ENCODE data around the gene KBTBD12. TPM values are rescaled to one million over a fixed set of nuclear protein-coding genes. Genes with fewer than 3 reads are reported as not detected.
"Not testable (repeated sequence)": the region's sequence is repeated elsewhere in the genome, so short reads cannot be mapped to it uniquely, and the experiment has no call there.

The KBTBD12 gene
- total RNA-seq, 1 experiment from 2014 or later = not detected

- Mint-ChIP-seq H3K4me3 (ENCODE audit: unreplicated experiment) (no peak overlapping the region), H3K27me3 (ENCODE audit: insufficient read depth, unreplicated experiment) (no peaks in the 10 kb centered on the region), H3K4me1 (ENCODE audit: insufficient read depth, unreplicated experiment) (peaks cover 5% of the 10 kb centered on the region), H3K27ac (ENCODE audit: low read depth, unreplicated experiment) (no peak overlapping the region), H3K36me3 (ENCODE audit: insufficient read depth, unreplicated experiment) (no peaks in the 10 kb centered on the region), H3K9me3 (ENCODE audit: unreplicated experiment) (no peaks in the 10 kb centered on the region)
- CTCF ChIA-PET = interaction anchor here (0.5 to 0.7 kb wide), 2 partner anchors 27 to 114 kb away, joined by 3 to 4 read pairs; no protein-coding TSS in a partner anchor
- POLR2A ChIA-PET = interaction anchor here (0.6 to 0.7 kb wide), 2 partner anchors 79 to 99 kb away, joined by 3 to 4 read pairs; no protein-coding TSS in a partner anchor
- no TSS peak for BruUV-seq (replicated peaks)
- TF ChIP-seq CTCF (IDR thresholded peaks at IDR 0.05; ENCODE audit: unreplicated experiment) = no peak
- intact Hi-C loops (cut with micrococcal nuclease) = no loop called here
- no peak for DNase-seq (ENCODE audit: unreplicated experiment)
Measured at GRCh38 chr3:127867986-127868385, 47.0 kb upstream of the KBTBD12 start.

GRCh38 chr3:127870156-127870555 is 44.9 kb upstream of the KBTBD12 start:
- CTCF ChIA-PET = interaction anchor here (0.6 kb wide), 1 partner anchor 10 kb away, joined by 3 read pairs; no protein-coding TSS in a partner anchor
- Mint-ChIP-seq H3K27me3 (ENCODE audit: insufficient read depth, unreplicated experiment) (no peaks in the 10 kb centered on the region), H3K36me3 (ENCODE audit: insufficient read depth, unreplicated experiment) (no peaks in the 10 kb centered on the region), H3K9me3 (ENCODE audit: unreplicated experiment) (no peaks in the 10 kb centered on the region), H3K4me3 (ENCODE audit: unreplicated experiment) (no peak overlapping the region), H3K27ac (ENCODE audit: low read depth, unreplicated experiment) (no peak overlapping the region), H3K4me1 (ENCODE audit: insufficient read depth, unreplicated experiment) (peaks cover 5% of the 10 kb centered on the region)
- intact Hi-C loops (cut with micrococcal nuclease) = no loop called here
- DNase-seq (ENCODE audit: unreplicated experiment) = no peak
- TF ChIP-seq CTCF (IDR thresholded peaks at IDR 0.05; ENCODE audit: unreplicated experiment) = no peak
- no TSS peak for BruUV-seq (replicated peaks)
- POLR2A ChIA-PET = no interaction called here

GRCh38 chr3:127874097-127874496 is 40.9 kb upstream of the KBTBD12 start:
- H3K27me3 Mint-ChIP-seq (ENCODE audit: insufficient read depth, unreplicated experiment); H3K4me3 Mint-ChIP-seq (ENCODE audit: unreplicated experiment); POLR2A ChIA-PET; H3K36me3 Mint-ChIP-seq (ENCODE audit: insufficient read depth, unreplicated experiment); CTCF ChIA-PET; H3K4me1 Mint-ChIP-seq (ENCODE audit: insufficient read depth, unreplicated experiment); H3K9me3 Mint-ChIP-seq (ENCODE audit: unreplicated experiment); BruUV-seq (replicated peaks); DNase-seq (ENCODE audit: unreplicated experiment); intact Hi-C loops (cut with micrococcal nuclease); H3K27ac Mint-ChIP-seq (ENCODE audit: low read depth, unreplicated experiment): not testable (repeated sequence)

GRCh38 chr3:127881586-127881985 is 33.4 kb upstream of the KBTBD12 start:
- ChIA-PET POLR2A (no interaction called here), CTCF (no interaction called here)
- BruUV-seq (replicated peaks) = no TSS peak
- Mint-ChIP-seq H3K9me3 (ENCODE audit: unreplicated experiment) (no peaks in the 10 kb centered on the region), H3K36me3 (ENCODE audit: insufficient read depth, unreplicated experiment) (no peaks in the 10 kb centered on the region), H3K27ac (ENCODE audit: low read depth, unreplicated experiment) (no peak overlapping the region), H3K4me1 (ENCODE audit: insufficient read depth, unreplicated experiment) (no peaks in the 10 kb centered on the region), H3K27me3 (ENCODE audit: insufficient read depth, unreplicated experiment) (no peaks in the 10 kb centered on the region), H3K4me3 (ENCODE audit: unreplicated experiment) (no peak overlapping the region)
- no peak for DNase-seq (ENCODE audit: unreplicated experiment)
- no peak for TF ChIP-seq CTCF (IDR thresholded peaks at IDR 0.05; ENCODE audit: unreplicated experiment)
- intact Hi-C loops (cut with micrococcal nuclease) = no loop called here

GRCh38 chr3:127884041-127884440 is 31.0 kb upstream of the KBTBD12 start:
- no peaks in the 10 kb centered on the region for H3K36me3 Mint-ChIP-seq (ENCODE audit: insufficient read depth, unreplicated experiment)
- H3K9me3 Mint-ChIP-seq (ENCODE audit: unreplicated experiment) = no peaks in the 10 kb centered on the region
- no peak for TF ChIP-seq CTCF (IDR thresholded peaks at IDR 0.05; ENCODE audit: unreplicated experiment)
- ChIA-PET POLR2A (no interaction called here), CTCF (interaction anchor here (0.6 kb wide), 1 partner anchor 13 kb away, joined by 4 read pairs; no protein-coding TSS in a partner anchor)
- H3K27ac Mint-ChIP-seq (ENCODE audit: low read depth, unreplicated experiment) = no peak overlapping the region
- H3K4me3 Mint-ChIP-seq (ENCODE audit: unreplicated experiment) = no peak overlapping the region
- peaks cover 18% of the 10 kb centered on the region for H3K4me1 Mint-ChIP-seq (ENCODE audit: insufficient read depth, unreplicated experiment)
- no peak for DNase-seq (ENCODE audit: unreplicated experiment)
- no TSS peak for BruUV-seq (replicated peaks)
- intact Hi-C loops (cut with micrococcal nuclease) = no loop called here
- H3K27me3 Mint-ChIP-seq (ENCODE audit: insufficient read depth, unreplicated experiment) = no peaks in the 10 kb centered on the region
